ENCODE measurements around the gene LMOD1. TPM values are rescaled to one million over a fixed set of nuclear protein-coding genes. Genes with fewer than 3 reads are reported as not detected.

Gene LMOD1
- total and polyA plus RNA-seq, 2 donors (not counting 3 experiments of a cell fraction or from before 2014, with no cell fraction given), result 0.19 to 0.33 TPM

DNA sequence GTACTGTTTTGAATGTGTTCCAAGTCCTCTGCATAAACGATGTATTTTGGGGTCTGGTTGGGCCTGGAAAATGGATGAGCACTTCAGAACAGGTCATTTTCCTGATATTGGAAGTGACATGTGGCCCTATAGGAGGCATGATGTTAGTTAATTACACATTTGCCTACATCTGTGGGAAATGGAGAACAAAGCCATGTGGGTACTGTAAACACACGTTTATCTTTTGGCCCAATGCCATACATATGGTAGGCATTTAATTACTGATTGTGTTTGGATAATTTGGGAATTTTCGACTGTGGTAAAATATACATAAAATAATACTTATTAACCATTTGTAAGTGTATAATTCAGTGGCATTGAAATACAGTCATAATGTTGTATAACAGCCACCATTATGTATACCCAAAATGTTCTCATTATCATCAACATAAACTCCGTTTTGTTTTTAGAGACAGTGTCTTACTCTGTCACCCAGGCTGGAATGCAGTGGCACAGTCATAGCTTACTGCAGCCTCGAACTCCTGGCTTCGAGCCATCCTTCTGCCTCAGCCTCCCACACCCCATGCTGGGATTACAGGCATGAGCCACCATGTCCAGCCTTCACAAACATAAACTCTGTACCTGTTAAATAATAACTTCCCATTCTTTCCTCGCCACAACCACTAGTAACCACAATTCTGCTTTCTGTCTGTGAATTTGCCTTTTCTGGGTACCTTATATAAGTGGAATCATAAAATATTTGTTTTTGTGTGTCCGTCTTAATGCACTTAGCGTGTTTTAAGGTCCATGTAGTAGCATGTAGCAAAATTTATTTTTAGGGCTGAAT is 24.2 kb upstream of the LMOD1 start:
- intact Hi-C loops (cut with micrococcal nuclease), result no loop called here
- no TSS peak for BruUV-seq (replicated peaks)
- no peak overlapping the region for H3K9ac ChIP-seq (replicated peaks; ENCODE audit: extremely low read depth, insufficient read depth, low read length)

GRCh38 chr1:201968202-201968925 is 22.0 kb upstream of the LMOD1 start:
- H2AFZ ChIP-seq (ENCODE audit: low read depth, low read length), result no peak overlapping the region
- H3K4me2 ChIP-seq (ENCODE audit: insufficient read depth, low read length), result no peak overlapping the region
- TF ChIP-seq CTCF (IDR thresholded peaks at IDR 0.05; ENCODE audit: extremely low read depth in 1 of 2, insufficient read depth in 1 of 2, low read depth in 1 of 2, low read length in 2 of 2) (no peak), EZH2 (IDR thresholded peaks at IDR 0.05; ENCODE audit: borderline replicate concordance, low read depth, low read length, severe bottlenecking) (no peak), MAX (IDR thresholded peaks at IDR 0.05; ENCODE audit: insufficient read depth, insufficient read length) (no peak), FOS (IDR thresholded peaks at IDR 0.05; ENCODE audit: borderline replicate concordance, insufficient read depth, low read length) (no peak), MYC (IDR thresholded peaks at IDR 0.05; ENCODE audit: low read depth, low read length) (no peak), GATA2 (IDR thresholded peaks at IDR 0.05; ENCODE audit: insufficient read depth, insufficient read length, low read depth, low read length) (no peak), JUN (IDR thresholded peaks at IDR 0.05; ENCODE audit: borderline replicate concordance, insufficient read depth, insufficient read length, low read depth) (no peak), POLR2A (IDR thresholded peaks at IDR 0.05; ENCODE audit: low read depth, low read length) (no peak), POLR2AphosphoS5 (IDR thresholded peaks at IDR 0.05; ENCODE audit: insufficient read depth, low read depth, low read length) (no peak)
- H3K4me1 ChIP-seq (ENCODE audit: control insufficient read depth, extremely low read depth, insufficient read depth, low read length), result no peaks in the 10 kb centered on the region
- peaks cover 2% of the 10 kb centered on the region for H3K79me2 ChIP-seq (ENCODE audit: control insufficient read depth, insufficient read depth, low read length)
- H4K20me1 ChIP-seq (replicated peaks; ENCODE audit: control insufficient read depth, extremely low read depth, insufficient read depth, low read length), result no peaks in the 10 kb centered on the region
- CTCF ChIA-PET, result interaction anchor here (1.1 to 15.9 kb wide), 3 partner anchors 13 to 90 kb away, joined by 4 to 577 read pairs (median 12); partner anchors contain the start of gene RNPEP
- no peak overlapping the region for H3K4me3 ChIP-seq (replicated peaks in 1 of 3; ENCODE audit: insufficient read depth in 1 of 3, low read depth in 1 of 3, low read length in 3 of 3)
- no peak for DNase-seq (ENCODE audit: low read depth, low spot score)
- no peaks in the 10 kb centered on the region for H3K9me1 ChIP-seq (replicated peaks; ENCODE audit: control insufficient read depth, extremely low read depth, insufficient read depth, low read length)
- POLR2A ChIA-PET, result no interaction called here
- no TSS peak for BruUV-seq (replicated peaks)
- H3K9ac ChIP-seq (replicated peaks; ENCODE audit: extremely low read depth, insufficient read depth, low read length), result no peak overlapping the region
- H3K36me3 ChIP-seq (ENCODE audit: control insufficient read depth in 2 of 2, extremely low read depth in 1 of 2, insufficient read depth in 2 of 2, low read length in 2 of 2), result peaks cover 16 to 21% of the 10 kb centered on the region in 2 experiments
- no peaks in the 10 kb centered on the region for H3K9me3 ChIP-seq (replicated peaks; ENCODE audit: control insufficient read depth, insufficient read depth, low read length)
- dilution Hi-C loops (cut with MboI; ENCODE audit: extremely low pct_ligation_motif_present, low sequenced_read_pairs), result no loop called here
- no peaks in the 10 kb centered on the region for H3K27me3 ChIP-seq (ENCODE audit: control insufficient read depth in 2 of 2, insufficient read depth in 2 of 2, low read length in 2 of 2)
- intact Hi-C loops (cut with micrococcal nuclease), result no loop called here
- no peak for FAIRE-seq
- no peak overlapping the region for H3K27ac ChIP-seq (ENCODE audit: insufficient read depth, low read depth, low read length)

More for the DNA sequence above, 24.2 kb upstream of the LMOD1 start:
- Histone ChIP-seq H3K27ac (ENCODE audit: insufficient read depth, low read depth, low read length) (no peak overlapping the region), H3K36me3 (ENCODE audit: control insufficient read depth in 2 of 2, extremely low read depth in 1 of 2, insufficient read depth in 2 of 2, low read length in 2 of 2) (peaks cover 12 to 18% of the 10 kb centered on the region in 2 experiments), H3K9me1 (replicated peaks; ENCODE audit: control insufficient read depth, extremely low read depth, insufficient read depth, low read length) (no peaks in the 10 kb centered on the region), H4K20me1 (replicated peaks; ENCODE audit: control insufficient read depth, extremely low read depth, insufficient read depth, low read length) (no peaks in the 10 kb centered on the region), H3K27me3 (ENCODE audit: control insufficient read depth in 2 of 2, insufficient read depth in 2 of 2, low read length in 2 of 2) (no peaks in the 10 kb centered on the region), H3K4me1 (ENCODE audit: control insufficient read depth, extremely low read depth, insufficient read depth, low read length) (no peaks in the 10 kb centered on the region), H3K9me3 (replicated peaks; ENCODE audit: control insufficient read depth, insufficient read depth, low read length) (no peaks in the 10 kb centered on the region), H3K79me2 (ENCODE audit: control insufficient read depth, insufficient read depth, low read length) (peaks cover 2% of the 10 kb centered on the region), H3K4me2 (ENCODE audit: insufficient read depth, low read length) (no peak overlapping the region), H3K4me3 (replicated peaks in 1 of 3; ENCODE audit: insufficient read depth in 1 of 3, low read depth in 1 of 3, low read length in 3 of 3) (no peak overlapping the region), H2AFZ (ENCODE audit: low read depth, low read length) (no peak overlapping the region)
- no peak for TF ChIP-seq JUN (IDR thresholded peaks at IDR 0.05; ENCODE audit: borderline replicate concordance, insufficient read depth, insufficient read length, low read depth)
- dilution Hi-C loops (cut with MboI; ENCODE audit: extremely low pct_ligation_motif_present, low sequenced_read_pairs), result no loop called here
- ChIA-PET CTCF (interaction anchor here (4.7 to 15.9 kb wide), 2 partner anchors 75 to 91 kb away, joined by 99 to 577 read pairs; no protein-coding TSS in a partner anchor), POLR2A (interaction anchor here (1.5 kb wide), 1 partner anchor 75 kb away, joined by 3 read pairs; no protein-coding TSS in a partner anchor)
- peak; percentile 27 for DNase-seq (ENCODE audit: low read depth, low spot score)
- FAIRE-seq, result no peak

Measured in endothelial cell of umbilical vein (primary cell).